A673 (cell line): Measurements from ENCODE around the gene MNAT1. TPM values are rescaled to one million over a fixed set of nuclear protein-coding genes. Genes with fewer than 3 reads are reported as not detected.

Source experiments
- BruUV-seq: library from RNA; stranded (reverse); fragments of 400-500 nt; replicated peaks from 2 replicates; lab custom pipeline; 2021; lab: Mats Ljungman, UMichigan
- CTCF ChIA-PET: fragments of 300-600 bp; sonication (Branson Sonifier 250); formaldehyde crosslinking; loops from one replicate; lab custom pipeline; 2022; ENCODE audit warnings: antibody characterized with exemption; lab: Charles Lee
- POLR2A ChIA-PET: fragments of 300-600 bp; sonication (Branson Sonifier 250); formaldehyde crosslinking; loops from one replicate; lab custom pipeline; 2022; ENCODE audit warnings: antibody characterized with exemption; ENCODE audit not compliant: low non-redundant PET; lab: Charles Lee
- DNase-seq: peaks from one replicate; pipeline ENCODE4 v3.0.0-alpha.2; 2015; ENCODE audit warnings: low spot score
- H3K27ac ChIP-seq: fragments of 200-600 bp; sonication (generic); 2 replicates; pipeline ENCODE4 v1.5.1; 2016; ENCODE audit warnings: mixed run types, low read depth, mild to moderate bottlenecking, mixed read lengths, antibody characterized with exemption, low read length; ENCODE audit not compliant: poor library complexity, severe bottlenecking
- H3K27me3 ChIP-seq: fragments of 200-600 bp; sonication (generic); replicated peaks from 2 replicates; pipeline ENCODE4 v1.6.1; 2017; ENCODE audit warnings: mixed run types, low read depth, mild to moderate bottlenecking, mixed read lengths, antibody characterized with exemption, low read length; ENCODE audit not compliant: insufficient read depth, poor library complexity
- H3K36me3 ChIP-seq: fragments of 200-600 bp; sonication (generic); 2 replicates; pipeline ENCODE4 v1.6.1; 2016; ENCODE audit warnings: mixed run types, mild to moderate bottlenecking, mixed read lengths, antibody characterized with exemption, low read length; ENCODE audit not compliant: insufficient read depth, poor library complexity, severe bottlenecking
- H3K4me1 ChIP-seq: fragments of 200-600 bp; sonication (generic); 2 replicates; pipeline ENCODE4 v1.6.1; 2017; ENCODE audit warnings: mixed run types, mild to moderate bottlenecking, mixed read lengths, antibody characterized with exemption, low read length; ENCODE audit not compliant: insufficient read depth, poor library complexity, severe bottlenecking
- H3K4me3 ChIP-seq: fragments of 200-600 bp; sonication (generic); 2 replicates; pipeline ENCODE4 v1.5.1; 2016; ENCODE audit warnings: low read depth, mixed run types, mild to moderate bottlenecking, mixed read lengths, low read length; ENCODE audit not compliant: poor library complexity, severe bottlenecking
- H3K9me3 ChIP-seq: fragments of 200-600 bp; sonication (generic); 2 replicates; pipeline ENCODE4 v1.6.1; 2016; ENCODE audit warnings: mixed run types, low read depth, mild to moderate bottlenecking, mixed read lengths, antibody characterized with exemption, low read length; ENCODE audit not compliant: poor library complexity, severe bottlenecking
- CTCF ChIP-seq: fragments of 300-800, 200-600 bp; sonication (generic); conservative IDR thresholded peaks from 2 replicates; pipeline ENCODE4 v1.5.1; 2017; ENCODE audit warnings: low read depth, mild to moderate bottlenecking, antibody characterized with exemption, low read length, moderate library complexity, mixed read lengths
- EZH2 ChIP-seq: fragments of 200-600 bp; sonication (generic); IDR thresholded peaks from 2 replicates; pipeline ENCODE4 v1.6.1; 2017; ENCODE audit warnings: borderline replicate concordance, low read depth, mild to moderate bottlenecking, mixed read lengths, antibody characterized with exemption, low read length; ENCODE audit not compliant: poor library complexity, severe bottlenecking
- intact Hi-C: fragments of 100-400 bp; cut with micrococcal nuclease; formaldehyde crosslinking; loops from one replicate; pipeline ENCODE4 v1.10.0; 2022; ENCODE audit not compliant: unreplicated experiment
- total RNA-seq: library from RNA; stranded (reverse); gene quantifications from 2 replicates; pipeline ENCODE4 v1.2.3, GENCODE V29; 2021

Gene MNAT1
- total RNA-seq, 1 experiment from 2014 or later: 70.9 TPM

GRCh38 chr14:60970146-60970545 lies 235.6 kb downstream of the MNAT1 start:
- Histone ChIP-seq H3K4me1 (no peaks in the 10 kb centered on the region), H3K27ac (no peak overlapping the region), H3K36me3 (peaks cover 11% of the 10 kb centered on the region), H3K27me3 (no peaks in the 10 kb centered on the region), H3K4me3 (no peak overlapping the region), H3K9me3 (no peaks in the 10 kb centered on the region)
- POLR2A ChIA-PET: no interaction called here
- intact Hi-C loops: no loop called here
- DNase-seq: no peak
- BruUV-seq: no TSS peak
- TF ChIP-seq CTCF: no peak
- no peak for TF ChIP-seq EZH2
- CTCF ChIA-PET: no interaction called here

- POLR2A ChIA-PET: no interaction called here
- BruUV-seq: no TSS peak
- Histone ChIP-seq H3K27me3 (no peaks in the 10 kb centered on the region), H3K9me3 (no peaks in the 10 kb centered on the region), H3K36me3 (peaks cover 17% of the 10 kb centered on the region), H3K4me1 (no peaks in the 10 kb centered on the region), H3K4me3 (no peak overlapping the region), H3K27ac (no peak overlapping the region)
- CTCF ChIA-PET: no interaction called here
- intact Hi-C loops: no loop called here
- TF ChIP-seq CTCF (no peak), EZH2 (no peak)
- DNase-seq: no peak
Observed at GRCh38 chr14:60971271-60971670, 236.7 kb downstream of the MNAT1 start.

GRCh38 chr14:60972295-60972694 lies 237.7 kb downstream of the MNAT1 start:
- Histone ChIP-seq H3K27ac (no peak overlapping the region), H3K36me3 (peaks cover 24% of the 10 kb centered on the region), H3K9me3 (no peaks in the 10 kb centered on the region), H3K27me3 (no peaks in the 10 kb centered on the region), H3K4me3 (no peak overlapping the region), H3K4me1 (no peaks in the 10 kb centered on the region)
- no peak for DNase-seq
- ChIA-PET POLR2A (no interaction called here), CTCF (no interaction called here)
- no peak for TF ChIP-seq CTCF
- TF ChIP-seq EZH2: no peak
- no TSS peak for BruUV-seq
- intact Hi-C loops: no loop called here
